Peyer's patch (tissue), 4 donors: ENCODE data around the gene CST4.
"Not testable (repeated sequence)": the region's sequence is repeated elsewhere in the genome, so short reads cannot be mapped to it uniquely, and the experiment has no call there.

ENCODE experiments used
- CTCF ChIP-seq, 6 experiments: fragments of 450-650 bp in 4 of 6; fragments of 200-600 bp in 2 of 6; sonication (generic) in 1 of 6; IDR thresholded peaks; one replicate each; pipeline ENCODE4 v1.5.1; 2017 to 2019; ENCODE audit warnings: antibody characterized with exemption in 6 of 6, mild to moderate bottlenecking in 3 of 6, moderate library complexity in 1 of 6
- POLR2A ChIP-seq, 2 donors: fragments of 450-650 bp; IDR thresholded peaks; one replicate each; pipeline ENCODE4 v1.5.1; 2017; ENCODE audit warnings: antibody characterized with exemption in 2 of 2, mild to moderate bottlenecking in 2 of 2, moderate library complexity in 2 of 2

GRCh38 chr20:23722851-23723250 is 34.0 kb upstream of the CST4 start:
- not testable (repeated sequence) for TF ChIP-seq CTCF, POLR2A (IDR thresholded peaks at IDR 0.05)
